IPS-NIHi11 (cell line): ENCODE measurements around the gene RBM44.
"Not testable (repeated sequence)": the region's sequence is repeated elsewhere in the genome, so short reads cannot be mapped to it uniquely, and the experiment has no call there.

Source experiments
- DNase-seq: peaks from one replicate; pipeline ENCODE4 v3.0.0; 2012; ENCODE audit warnings: mixed read lengths, low spot score

The RBM44 gene, protein sequence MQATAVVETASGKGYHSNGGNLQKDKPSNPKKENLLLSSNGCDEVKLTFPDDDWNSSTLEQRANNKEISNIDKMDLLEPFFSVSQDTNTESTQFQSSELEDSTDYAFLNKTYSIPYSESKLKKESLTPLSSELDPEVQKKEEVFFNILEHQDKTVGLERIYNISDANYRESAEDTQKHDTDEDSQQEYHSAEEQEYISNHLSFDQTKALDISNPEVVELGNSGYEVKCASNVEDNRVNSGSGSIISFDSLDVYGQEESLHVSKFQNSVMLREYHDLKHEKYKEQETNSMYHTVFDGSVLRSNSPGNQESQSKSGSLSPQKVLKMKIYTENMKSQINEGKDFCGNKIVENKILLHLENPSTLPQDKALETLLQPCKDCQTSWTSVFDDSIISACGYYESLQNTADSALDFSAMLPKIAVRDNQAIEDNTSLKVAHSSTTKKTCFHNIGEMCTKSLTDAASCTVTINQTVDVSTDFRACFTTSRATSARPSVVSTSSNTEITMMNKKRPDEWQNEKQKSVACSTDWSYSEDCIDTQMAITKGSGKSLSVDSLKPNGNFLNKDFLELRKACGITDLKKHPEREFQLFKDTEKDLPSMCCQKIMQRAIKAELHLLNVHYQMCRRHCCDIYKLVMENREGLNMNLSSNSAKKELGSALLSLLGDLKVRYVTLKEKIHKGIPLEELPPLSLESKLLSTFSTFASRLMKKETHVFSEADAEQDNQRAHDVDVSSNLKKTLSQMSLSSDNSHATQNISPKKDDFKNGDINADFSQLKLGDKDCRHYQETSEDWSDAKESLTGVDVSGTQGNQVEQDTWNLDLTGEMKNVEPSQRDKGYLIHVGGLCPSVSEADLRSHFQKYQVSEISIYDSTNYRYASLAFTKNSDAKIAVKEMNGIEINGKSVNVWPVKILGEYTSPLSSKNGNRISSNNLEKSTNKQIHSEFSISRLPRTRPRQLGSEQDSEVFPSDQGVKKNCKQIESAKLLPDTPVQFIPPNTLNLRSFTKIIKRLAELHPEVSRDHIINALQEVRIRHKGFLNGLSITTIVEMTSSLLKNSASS

DNA sequence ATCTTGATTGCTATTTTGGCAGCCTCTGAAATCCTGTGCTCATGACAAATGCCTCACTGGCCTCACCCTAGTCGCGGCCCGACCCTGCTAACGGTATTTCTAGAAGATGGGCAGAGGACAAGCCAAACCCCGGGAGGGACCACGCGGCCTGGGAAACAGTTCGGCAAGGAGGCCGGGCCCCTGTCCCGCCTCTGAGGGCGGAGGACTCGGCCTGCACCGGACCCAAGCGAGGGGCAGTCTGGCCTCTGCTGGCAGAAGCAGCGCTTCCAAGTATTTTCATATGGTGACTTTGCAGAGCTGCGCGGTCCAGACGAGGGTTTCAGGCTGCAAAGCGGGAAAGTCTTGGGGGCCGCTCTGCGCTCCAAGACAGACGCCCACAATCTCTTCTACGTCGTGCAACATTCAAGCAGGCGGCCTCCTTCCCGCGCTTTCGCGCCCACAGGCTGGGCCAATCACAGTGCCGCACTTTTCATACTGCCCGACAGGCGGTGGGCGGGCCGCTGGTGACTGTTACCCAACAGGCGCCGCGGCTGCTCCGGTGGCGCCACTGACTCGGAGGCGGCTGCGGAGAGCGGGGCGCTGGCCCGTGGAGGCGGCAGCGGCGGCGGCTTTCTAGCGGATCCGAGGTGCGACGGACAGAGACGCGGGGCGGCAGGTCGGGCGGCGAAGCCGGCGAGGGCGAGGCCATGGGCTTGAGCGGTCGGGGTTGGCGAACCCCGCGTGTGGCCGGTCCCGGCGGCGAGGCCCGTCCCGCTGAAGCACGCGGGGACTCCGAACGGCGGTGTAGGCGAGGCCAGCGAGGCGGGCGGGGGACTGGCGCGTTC is at the start of gene RBM44:
TSS of gene RBM44 (plus strand) at position 544 of the 824 bp plus-strand sequence. CDS start 14,831 bp downstream, outside the sequence.
- DNase-seq = no peak

DNA sequence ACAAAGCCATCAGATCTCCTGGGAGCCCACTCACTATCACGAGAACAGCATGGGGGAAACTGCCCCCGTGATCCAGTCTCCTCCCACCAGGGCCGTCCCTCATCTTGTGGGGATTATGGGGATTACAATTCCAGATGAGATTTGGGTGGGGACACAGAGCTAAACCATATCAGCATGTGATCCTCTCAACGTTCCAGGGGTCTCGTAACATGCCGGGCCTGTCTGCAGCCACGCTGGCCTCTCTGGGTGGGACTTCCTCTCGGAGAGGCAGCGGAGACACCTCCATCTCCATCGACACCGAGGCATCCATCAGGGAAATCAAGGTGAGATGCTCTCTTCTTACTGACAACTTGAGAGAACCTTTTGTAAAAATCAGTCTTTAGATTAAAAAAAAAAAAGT is 49.6 kb upstream of the RBM44 start:
- no peak for DNase-seq

DNA sequence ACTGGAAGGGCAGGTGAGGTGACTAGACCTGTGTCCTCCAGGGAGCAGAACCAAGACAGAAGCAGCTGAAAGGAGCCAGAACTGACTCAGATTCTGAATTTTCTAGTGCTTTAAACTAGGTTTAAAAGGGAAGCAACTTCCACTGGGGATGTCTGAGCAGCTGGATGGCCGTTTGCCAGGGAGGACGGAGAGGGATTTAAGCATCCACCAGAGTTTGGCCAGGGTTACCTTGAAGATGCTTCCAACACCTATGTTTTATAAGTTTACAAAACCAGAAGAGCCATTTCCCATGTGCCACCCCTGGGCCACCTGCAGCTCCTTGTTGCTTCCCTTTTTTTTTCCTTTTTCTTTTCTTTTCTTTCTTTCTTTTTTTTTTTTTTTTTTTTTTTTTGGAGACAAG is 48.6 kb upstream of the RBM44 start:
- no peak for DNase-seq

DNA sequence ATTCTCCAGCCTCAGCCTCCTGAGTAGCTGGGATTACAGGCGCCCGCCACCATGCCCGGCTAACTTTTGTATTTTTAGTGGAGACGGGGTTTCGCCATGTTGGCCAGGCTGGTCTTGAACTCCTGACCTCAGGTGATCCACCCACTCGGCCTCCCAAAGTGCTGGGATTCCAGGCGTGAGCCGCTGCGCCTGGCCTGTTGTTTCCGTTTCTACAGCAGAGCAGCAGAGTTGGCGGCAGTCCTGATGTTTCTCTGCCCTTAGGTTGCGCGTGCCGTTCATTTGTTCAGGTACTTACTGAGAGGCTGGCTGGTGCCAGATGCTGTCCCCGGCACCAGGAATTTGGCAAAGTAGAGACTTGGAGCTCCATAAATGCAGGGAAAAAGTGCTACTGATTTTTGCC is 48.1 kb upstream of the RBM44 start:
- not testable (repeated sequence) for DNase-seq

DNA sequence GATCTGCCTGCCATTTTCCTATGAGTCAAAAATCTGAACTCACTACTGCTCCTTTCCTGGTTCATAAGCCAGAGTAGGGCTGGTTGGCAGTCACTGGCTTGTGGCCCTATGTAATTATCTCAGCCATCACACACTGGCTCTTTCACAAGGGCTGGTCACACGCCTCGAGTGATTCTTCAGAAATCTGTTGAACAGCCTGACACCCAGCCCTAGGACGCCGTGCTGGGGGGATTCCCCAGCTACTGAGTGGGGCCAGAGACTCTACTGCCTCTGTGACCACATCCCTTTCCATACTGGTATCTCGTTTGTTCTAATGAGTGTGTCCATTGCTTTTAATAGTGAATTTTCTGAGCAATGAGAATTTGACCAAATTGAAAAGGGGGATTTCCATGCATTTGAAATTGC is 45.8 kb upstream of the RBM44 start:
- no peak for DNase-seq

DNA sequence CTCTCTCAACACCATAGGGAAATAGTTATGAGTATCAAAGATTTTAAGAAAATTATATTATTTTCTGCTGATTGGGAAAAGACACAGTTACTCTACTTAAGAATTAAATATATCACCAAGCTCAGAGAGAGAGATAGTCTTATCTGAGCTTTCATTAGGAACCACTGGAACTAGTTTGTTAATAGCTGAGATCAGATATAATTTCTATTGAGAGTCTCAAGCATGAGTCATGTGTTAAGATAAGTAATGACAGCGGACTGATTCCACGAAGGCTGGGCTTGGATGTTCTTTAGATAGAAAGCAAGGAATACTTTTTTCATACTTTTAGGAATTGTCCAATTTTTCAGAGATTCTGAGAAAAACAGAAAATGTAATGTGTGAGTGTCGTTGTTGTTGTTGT is 44.4 kb upstream of the RBM44 start:
- DNase-seq = no peak

DNA sequence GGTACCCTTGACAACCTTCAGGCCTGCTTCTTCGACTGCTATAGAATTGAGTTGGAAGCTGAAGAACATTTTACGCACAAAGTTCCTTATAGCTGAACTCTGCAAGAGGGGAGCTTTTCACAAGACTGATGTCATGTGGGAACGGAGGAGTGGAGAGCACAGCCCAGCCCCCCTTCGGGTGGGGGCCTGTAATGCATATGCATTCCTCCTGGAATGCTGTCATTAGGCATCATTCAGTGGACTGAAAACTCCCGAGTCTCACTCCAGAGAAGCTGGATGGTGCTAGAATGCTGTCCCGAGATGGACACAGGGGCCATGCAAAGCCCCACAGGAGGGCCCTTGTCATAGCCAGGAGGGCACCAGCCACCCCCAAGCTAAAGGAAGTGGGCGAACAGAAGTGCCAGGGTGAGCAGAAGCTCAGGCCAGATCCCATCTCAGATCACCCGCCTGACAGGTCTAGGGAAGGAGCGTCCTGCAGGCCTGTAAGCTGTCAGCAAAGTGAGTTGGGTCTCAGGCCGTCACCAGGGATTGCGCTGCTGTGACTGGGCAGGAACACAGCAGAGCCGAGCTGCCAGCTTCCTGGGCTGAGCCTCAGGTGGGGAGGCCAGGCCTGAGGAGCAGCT is 43.8 kb upstream of the RBM44 start:
- no peak for DNase-seq

DNA sequence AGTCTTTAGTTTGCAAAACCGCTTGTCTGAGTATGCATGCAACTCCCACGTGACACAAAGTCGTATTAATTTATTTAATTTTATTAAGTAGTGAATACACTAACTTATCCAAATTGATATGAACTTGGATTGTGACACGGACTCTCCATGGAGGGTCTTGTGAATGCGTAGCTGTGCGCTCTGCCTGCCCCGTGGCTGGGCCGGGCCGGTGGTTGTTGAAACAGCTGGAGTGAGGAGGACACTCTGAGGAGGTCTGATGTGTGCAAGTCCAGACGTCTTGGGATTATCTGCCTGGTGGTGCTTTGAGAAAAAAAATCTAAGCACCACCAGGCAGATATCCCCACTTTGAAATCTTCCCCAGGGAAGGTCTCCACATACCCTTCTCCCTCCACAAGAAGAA is 41.0 kb upstream of the RBM44 start:
- DNase-seq = no peak

DNA sequence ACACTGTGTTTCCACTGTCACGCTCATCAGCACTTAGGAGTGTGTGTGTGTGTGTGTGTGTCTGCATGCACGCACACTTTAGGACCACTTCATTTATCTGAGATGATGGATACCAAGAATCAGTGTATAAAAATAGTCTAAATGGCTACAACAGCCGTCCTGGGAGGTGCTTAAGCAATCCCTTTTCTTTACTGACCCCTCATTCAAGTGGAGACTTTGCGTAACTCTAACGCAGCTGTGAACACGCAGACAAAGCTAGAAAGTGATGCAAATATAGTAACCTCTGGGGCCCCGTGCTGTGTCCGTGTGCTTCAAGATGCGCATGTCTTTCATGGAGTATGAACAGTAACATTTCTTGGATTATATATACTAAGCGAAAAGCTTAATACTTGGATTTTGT is 40.4 kb upstream of the RBM44 start:
- DNase-seq = no peak

DNA sequence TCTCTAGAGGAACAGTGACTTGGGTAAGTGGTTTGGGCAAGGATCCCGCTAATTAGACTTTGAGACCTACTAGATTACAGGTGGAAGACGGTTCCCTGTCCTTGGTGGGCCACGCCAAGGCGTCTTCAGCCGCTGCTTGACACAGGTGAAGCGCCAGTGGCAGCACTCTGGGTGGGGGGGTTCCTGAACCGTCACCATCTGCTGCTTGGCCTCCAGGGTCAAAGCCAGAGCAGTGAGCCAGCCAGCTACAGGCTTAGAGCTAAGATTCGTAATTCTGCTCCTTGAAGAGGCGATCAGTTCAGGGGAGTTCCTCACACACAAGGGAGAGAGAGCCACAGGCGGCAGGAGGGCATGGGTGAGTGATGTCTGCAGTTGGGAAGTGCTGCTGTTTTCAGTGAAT is 39.4 kb upstream of the RBM44 start:
- DNase-seq = no peak

DNA sequence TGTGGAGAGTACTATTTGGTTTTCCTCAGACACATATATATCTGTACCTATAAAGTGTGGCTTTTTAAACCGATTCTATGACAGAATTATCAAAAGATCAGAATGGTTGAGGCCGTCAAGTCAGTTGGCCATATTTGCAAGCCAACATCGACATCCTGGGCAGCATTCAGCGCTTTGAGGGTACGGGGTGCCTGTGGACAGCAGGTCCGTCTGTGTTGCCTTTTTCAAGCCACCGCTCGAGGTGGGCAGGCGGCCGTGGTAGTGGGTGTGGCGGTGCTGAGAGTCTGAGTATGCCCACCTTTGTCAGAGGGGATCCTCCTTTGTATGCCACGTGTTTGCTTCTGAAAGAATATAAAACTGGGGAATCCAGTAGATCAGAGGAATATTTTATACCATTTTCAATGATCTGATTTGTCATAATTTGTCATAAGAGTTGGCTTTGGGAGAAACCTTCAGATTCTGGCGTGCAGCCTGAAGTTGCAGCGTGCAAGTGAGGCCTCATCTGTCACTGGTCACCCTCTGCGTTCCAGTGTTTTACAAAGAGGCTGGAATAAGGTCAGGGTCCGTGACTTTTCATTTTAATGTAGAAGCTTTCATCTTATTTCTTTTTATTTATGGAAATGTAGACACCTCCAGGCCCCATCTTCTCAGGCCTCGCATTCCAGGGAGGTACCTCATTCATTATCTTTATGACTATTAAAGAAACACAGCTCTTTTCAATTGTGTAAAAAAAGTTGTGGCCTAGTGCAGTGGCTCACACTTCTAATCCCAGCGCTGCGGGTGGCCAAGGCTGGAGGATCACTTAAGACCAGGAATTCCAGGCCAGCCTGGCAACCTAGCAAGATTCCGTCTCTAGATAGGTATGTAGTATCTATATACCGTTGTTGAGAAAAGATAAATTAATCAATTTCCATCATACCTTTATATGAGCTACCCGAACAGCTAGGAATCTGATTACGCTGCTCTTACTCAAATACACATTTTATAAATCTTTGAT is 37.8 kb upstream of the RBM44 start:
- DNase-seq = no peak

DNA sequence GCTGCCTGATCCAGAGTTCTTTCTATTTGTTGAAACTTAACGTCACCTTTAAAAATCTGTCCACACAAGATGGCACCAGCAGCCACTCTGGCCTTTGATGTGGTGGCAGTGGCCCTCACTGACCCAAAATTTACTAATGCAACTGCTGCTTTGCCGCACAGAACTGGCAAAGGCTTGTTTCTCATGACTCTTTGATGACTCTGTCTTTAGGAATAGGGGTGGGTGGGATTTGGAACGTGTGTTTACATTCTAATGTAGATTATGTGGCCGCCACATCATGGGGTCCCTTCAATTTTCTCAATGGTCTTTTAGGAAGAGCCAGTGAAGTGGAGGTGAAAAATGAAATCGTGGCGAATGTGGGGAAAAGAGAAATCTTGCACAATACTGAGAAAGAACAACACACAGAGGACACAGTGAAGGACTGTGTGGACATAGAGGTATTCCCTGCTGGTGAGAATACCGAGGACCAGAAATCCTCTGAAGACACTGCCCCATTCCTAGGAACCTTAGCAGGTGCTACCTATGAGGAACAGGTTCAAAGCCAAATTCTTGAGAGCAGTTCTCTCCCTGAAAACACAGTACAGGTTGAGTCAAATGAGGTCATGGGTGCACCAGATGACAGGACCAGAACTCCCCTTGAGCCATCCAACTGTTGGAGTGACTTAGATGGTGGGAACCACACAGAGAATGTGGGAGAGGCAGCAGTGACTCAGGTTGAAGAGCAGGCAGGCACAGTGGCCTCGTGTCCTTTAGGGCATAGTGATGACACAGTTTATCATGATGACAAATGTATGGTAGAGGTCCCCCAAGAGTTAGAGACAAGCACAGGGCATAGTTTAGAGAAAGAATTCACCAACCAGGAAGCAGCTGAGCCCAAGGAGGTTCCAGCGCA is 36.0 kb upstream of the RBM44 start:
- not testable (repeated sequence) for DNase-seq

DNA sequence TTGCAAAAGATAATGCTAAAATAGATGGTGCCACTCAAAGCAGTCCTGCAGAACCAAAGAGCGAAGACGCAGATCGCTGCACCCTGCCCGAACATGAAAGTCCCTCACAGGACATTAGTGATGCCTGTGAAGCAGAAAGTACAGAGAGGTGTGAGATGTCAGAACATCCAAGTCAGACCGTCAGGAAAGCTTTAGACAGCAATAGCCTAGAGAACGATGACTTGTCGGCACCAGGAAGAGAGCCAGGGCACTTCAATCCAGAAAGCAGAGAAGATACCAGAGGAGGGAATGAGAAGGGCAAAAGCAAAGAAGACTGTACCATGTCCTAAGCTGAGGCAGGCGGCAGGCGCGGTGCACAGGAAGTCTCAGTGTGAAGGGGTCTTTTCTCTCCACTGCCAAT is 34.8 kb upstream of the RBM44 start:
- DNase-seq = no peak

DNA sequence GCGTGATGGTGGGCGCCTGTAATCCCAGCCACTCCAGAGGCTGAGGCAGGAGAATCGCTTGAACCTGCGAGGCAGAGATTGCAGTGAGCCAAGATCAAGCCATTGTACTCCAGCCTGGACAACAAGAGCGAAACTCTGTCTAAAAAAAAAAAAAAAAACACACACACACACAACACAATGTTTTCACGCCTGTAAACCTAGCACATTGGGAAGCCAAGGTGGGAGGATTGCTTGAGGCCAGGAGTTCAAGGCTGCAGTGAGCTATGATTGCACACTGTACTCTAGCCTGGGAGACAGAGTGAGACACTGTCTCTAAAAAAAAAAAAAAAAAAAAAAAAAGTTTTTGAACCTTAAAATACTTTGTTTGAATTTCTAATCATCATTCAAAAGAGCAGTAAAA is 33.5 kb upstream of the RBM44 start:
- not testable (repeated sequence) for DNase-seq

DNA sequence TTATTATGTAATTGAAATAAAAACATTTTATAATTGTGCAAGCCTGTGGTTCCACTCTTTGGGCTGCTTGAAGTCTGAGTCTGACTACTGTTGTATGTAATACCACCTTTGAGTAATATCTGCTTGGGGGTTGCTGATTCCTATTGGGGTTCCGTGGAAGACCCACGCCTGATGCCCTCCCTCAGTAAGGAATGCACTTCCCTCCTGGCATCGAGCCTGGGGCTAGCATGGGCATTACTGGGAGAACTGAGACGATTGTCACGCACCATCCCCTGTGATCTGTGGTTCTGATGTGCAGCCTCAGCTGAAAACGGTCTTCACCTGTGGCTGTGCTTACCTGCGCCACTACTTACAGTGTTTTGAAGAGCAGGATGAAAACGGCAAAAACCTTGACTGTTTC is 32.7 kb upstream of the RBM44 start:
- DNase-seq = no peak

DNA sequence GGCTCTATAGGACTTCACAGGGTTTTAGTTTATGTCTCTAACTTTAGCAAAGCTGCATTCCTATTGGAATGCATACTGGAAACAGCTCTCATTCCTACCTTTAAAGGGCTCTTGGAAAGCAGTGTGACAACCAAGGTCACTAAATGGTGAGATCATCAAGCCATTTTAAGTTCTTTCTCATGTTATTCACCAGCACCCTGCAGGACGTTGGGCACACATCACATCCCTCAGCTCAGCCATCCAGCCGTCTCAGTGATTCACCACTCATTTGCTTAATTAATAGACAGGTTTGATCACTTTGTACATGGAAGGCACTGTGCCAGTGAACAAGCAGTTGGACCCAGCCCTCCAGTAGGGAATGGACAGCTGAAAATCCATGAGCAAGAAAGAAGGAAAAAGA is 32.2 kb upstream of the RBM44 start:
- DNase-seq = no peak

DNA sequence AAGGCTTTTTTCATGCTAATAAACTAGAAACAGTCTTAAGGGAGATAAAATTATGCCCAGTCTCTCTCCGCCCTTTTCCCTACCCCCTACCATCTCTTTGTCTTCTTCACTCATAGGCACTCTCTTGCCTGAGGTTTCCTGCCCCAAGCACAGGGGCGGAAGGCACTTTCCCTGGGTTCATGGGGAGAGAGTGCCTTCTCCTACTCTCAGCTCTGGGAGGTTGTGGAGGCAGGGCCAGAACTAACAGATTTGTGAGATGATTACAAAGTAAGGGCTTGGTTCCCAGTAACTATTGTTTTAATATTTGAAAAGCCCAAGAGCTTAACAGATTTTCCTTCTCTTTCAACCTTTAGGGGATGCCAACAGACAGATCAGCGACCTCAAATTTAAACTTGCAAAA is 26.1 kb upstream of the RBM44 start:
- DNase-seq = no peak

DNA sequence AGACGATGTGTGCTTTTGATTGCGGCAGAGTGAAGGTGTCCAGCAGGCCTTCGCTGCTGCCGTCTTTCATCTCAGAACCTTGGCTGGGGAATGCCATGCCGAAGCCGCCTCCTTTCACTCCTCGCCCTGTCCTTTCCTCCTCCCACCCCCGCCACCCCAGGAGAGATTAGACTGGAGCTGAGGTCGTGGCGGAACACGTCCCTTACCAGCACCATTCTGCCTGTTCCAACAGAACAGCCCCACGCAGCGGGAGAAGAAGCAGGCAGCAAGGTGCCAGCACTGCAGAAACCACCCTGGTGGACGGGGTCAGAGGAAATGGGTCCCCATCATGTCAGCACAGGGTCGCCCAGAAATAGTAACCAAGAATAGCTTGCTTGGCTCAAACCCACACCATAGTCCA is 24.8 kb upstream of the RBM44 start:
- no peak for DNase-seq
